GM18526 (cell line): Measurements from ENCODE around the gene MVK.

Experiments
- POLR2A ChIP-seq: IDR thresholded peaks from 3 replicates; pipeline ENCODE4 v1.6.1; 2011; ENCODE audit not compliant: insufficient read length; ENCODE audit errors: extremely low read depth

The MVK gene

GRCh38 chr12:109555431-109556315, 17.9 kb upstream of the MVK start:
- no peak for TF ChIP-seq POLR2A

GRCh38 chr12:109557200-109557599, 16.4 kb upstream of the MVK start:
- TF ChIP-seq POLR2A = no peak

GRCh38 chr12:109557805-109558204, 15.8 kb upstream of the MVK start:
- no peak for TF ChIP-seq POLR2A

- TF ChIP-seq POLR2A = no peak
Observed at GRCh38 chr12:109558374-109559199, 15.0 kb upstream of the MVK start.

GRCh38 chr12:109559200-109559505, 14.4 kb upstream of the MVK start:
- TF ChIP-seq POLR2A = no peak

GRCh38 chr12:109559601-109560000, 14.0 kb upstream of the MVK start:
- TF ChIP-seq POLR2A = no peak

- TF ChIP-seq POLR2A = no peak
Observed at GRCh38 chr12:109560867-109561710, 12.5 kb upstream of the MVK start.

- no peak for TF ChIP-seq POLR2A
Observed at GRCh38 chr12:109561711-109562030, 11.9 kb upstream of the MVK start.

- no peak for TF ChIP-seq POLR2A
Observed at GRCh38 chr12:109562871-109563270, 10.7 kb upstream of the MVK start.

GRCh38 chr12:109563291-109564284, 10.0 kb upstream of the MVK start:
- TF ChIP-seq POLR2A = no peak

- no peak for TF ChIP-seq POLR2A
Observed at GRCh38 chr12:109566424-109566823, 7.2 kb upstream of the MVK start.

GRCh38 chr12:109567296-109567695, 6.3 kb upstream of the MVK start:
- TF ChIP-seq POLR2A = no peak

GRCh38 chr12:109567967-109568366, 5.6 kb upstream of the MVK start:
- TF ChIP-seq POLR2A = no peak

GRCh38 chr12:109568486-109568885, 5.1 kb upstream of the MVK start:
- TF ChIP-seq POLR2A = no peak
